LNCAP (cell line): Measurements from ENCODE around the gene FOXP1.

ENCODE experiments used
- CTCF ChIP-seq: fragments of 450-650 bp; IDR thresholded peaks from 2 replicates; pipeline ENCODE4 v1.5.1; 2017; ENCODE audit warnings: mild to moderate bottlenecking

The FOXP1 gene

GRCh38 chr3:71133865-71134264, 449.7 kb downstream of the FOXP1 start:
- TF ChIP-seq CTCF, result no peak

GRCh38 chr3:71132995-71133730, 450.4 kb downstream of the FOXP1 start:
- TF ChIP-seq CTCF, result no peak

GRCh38 chr3:71131375-71132314, 451.9 kb downstream of the FOXP1 start:
- TF ChIP-seq CTCF, result no peak

GRCh38 chr3:71130471-71131374, 452.8 kb downstream of the FOXP1 start:
- TF ChIP-seq CTCF, result no peak

- no peak for TF ChIP-seq CTCF
Measured at GRCh38 chr3:71129611-71130431, 453.7 kb downstream of the FOXP1 start.

- TF ChIP-seq CTCF, result no peak
Measured at GRCh38 chr3:71128961-71129360, 454.6 kb downstream of the FOXP1 start.
